Measurements from ENCODE around the gene MYL9.

GRCh38 chr20:36582322-36582721 is 41.0 kb downstream of the MYL9 start:
- TF ChIP-seq POLR2A (IDR thresholded peaks at IDR 0.05; ENCODE audit: low read depth, low read length) = no peak
- no peak for TF ChIP-seq MYC (IDR thresholded peaks at IDR 0.05; ENCODE audit: low read depth, low read length)
